GM23338 (cell line): ENCODE data around the gene UBASH3B. TPM values are rescaled to one million over a fixed set of nuclear protein-coding genes. Genes with fewer than 3 reads are reported as not detected.

Source experiments
- ATAC-seq: fragments of 200-7000 bp; cut with Tn5 transposase; 3 replicates; pipeline ENCODE4 v1.9.1; 2020
- DNase-seq: peaks from one replicate; pipeline ENCODE4 v3.0.0-alpha.2; 2015; ENCODE audit warnings: low spot score
- H2AFZ ChIP-seq: fragments of 200-600 bp; sonication (generic); 2 replicates; pipeline ENCODE4 v1.8.0; 2016; ENCODE audit warnings: antibody characterized with exemption, mild to moderate bottlenecking, moderate library complexity
- H3F3A ChIP-seq: fragments of 200-600 bp; sonication (generic); replicated peaks from 2 replicates; pipeline ENCODE4 v1.8.0; 2017; ENCODE audit warnings: antibody characterized with exemption, mixed run types, low read depth
- H3K27ac ChIP-seq: fragments of 200-600 bp; sonication (generic); 2 replicates; pipeline ENCODE4 v1.6.1; 2016; ENCODE audit warnings: low read depth
- H3K27me3 ChIP-seq: fragments of 200-600 bp; sonication (generic); 2 replicates; pipeline ENCODE4 v1.8.0; 2016; ENCODE audit warnings: mild to moderate bottlenecking, mixed run types, moderate library complexity; ENCODE audit not compliant: insufficient read depth
- H3K36me3 ChIP-seq: fragments of 200-600 bp; sonication (generic); 2 replicates; pipeline ENCODE4 v1.8.0; 2016; ENCODE audit warnings: mild to moderate bottlenecking; ENCODE audit not compliant: insufficient read depth
- H3K4me1 ChIP-seq: fragments of 200-600 bp; sonication (generic); 2 replicates; pipeline ENCODE4 v1.8.0; 2016; ENCODE audit warnings: mild to moderate bottlenecking, moderate library complexity; ENCODE audit not compliant: insufficient read depth
- H3K4me2 ChIP-seq: fragments of 200-600 bp; sonication (generic); 2 replicates; pipeline ENCODE4 v1.7.1; 2017; ENCODE audit warnings: mixed run types
- H3K4me3 ChIP-seq: fragments of 200-600 bp; sonication (generic); 2 replicates; pipeline ENCODE4 v1.6.1; 2016; ENCODE audit warnings: mixed run types
- H3K79me2 ChIP-seq: fragments of 200-600 bp; sonication (generic); replicated peaks from 2 replicates; pipeline ENCODE4 v1.8.0; 2017; ENCODE audit warnings: mild to moderate bottlenecking; ENCODE audit not compliant: insufficient read depth
- H3K9me2 ChIP-seq: fragments of 200-600 bp; sonication (generic); 2 replicates; pipeline ENCODE4 v1.8.0; 2017; ENCODE audit not compliant: insufficient read depth
- H4K20me1 ChIP-seq: fragments of 200-600 bp; sonication (generic); replicated peaks from 2 replicates; pipeline ENCODE4 v1.8.0; 2017; ENCODE audit warnings: mild to moderate bottlenecking; ENCODE audit not compliant: insufficient read depth
- H3K27ac Mint-ChIP-seq: 2 replicates; pipeline ENCODE4 v1.8.0; 2020; ENCODE audit warnings: inconsistent platforms, mild to moderate bottlenecking, moderate library complexity, mixed read lengths
- H3K27me3 Mint-ChIP-seq: 3 replicates; pipeline ENCODE4 v1.8.0; 2022; ENCODE audit warnings: low read depth, mild to moderate bottlenecking, moderate library complexity, mixed read lengths, inconsistent platforms; ENCODE audit not compliant: insufficient read depth, poor library complexity
- H3K36me3 Mint-ChIP-seq: 3 replicates; pipeline ENCODE4 v1.8.0; 2021; ENCODE audit warnings: low read depth, mild to moderate bottlenecking, inconsistent platforms, moderate library complexity, mixed read lengths
- H3K4me1 Mint-ChIP-seq: 3 replicates; pipeline ENCODE4 v1.8.0; 2020; ENCODE audit warnings: mild to moderate bottlenecking, inconsistent platforms, mixed read lengths
- H3K4me3 Mint-ChIP-seq: 3 replicates; pipeline ENCODE4 v1.8.0; 2021; ENCODE audit warnings: moderate library complexity, mild to moderate bottlenecking, inconsistent platforms, mixed read lengths
- H3K9me3 Mint-ChIP-seq: 3 replicates; pipeline ENCODE4 v1.8.0; 2020; ENCODE audit warnings: moderate library complexity, mild to moderate bottlenecking, inconsistent platforms, mixed read lengths
- CREB1 ChIP-seq: fragments of 250-450 bp; sonication (Bioruptor Pico); IDR thresholded peaks from 2 replicates; pipeline ENCODE4 v1.5.0; 2020; ENCODE audit warnings: low read depth, mild to moderate bottlenecking, moderate library complexity
- CTCF ChIP-seq, 2 experiments: fragments of 200-600 bp in 1 of 2; sonication (generic) in 1 of 2; conservative IDR thresholded peaks; 2 replicates each; pipeline versions ENCODE4 v1.5.1 to v1.6.1; 2016 to 2017; ENCODE audit warnings: antibody characterized with exemption in 2 of 2, low read depth in 2 of 2, mild to moderate bottlenecking in 2 of 2, moderate library complexity in 1 of 2
- ETS1 ChIP-seq: IDR thresholded peaks from 2 replicates; pipeline ENCODE4 v1.6.1; 2016; ENCODE audit warnings: antibody characterized with exemption
- EZH2 ChIP-seq: fragments of 200-600 bp; sonication (generic); IDR thresholded peaks from one replicate; pipeline ENCODE4 v1.8.0; 2017; ENCODE audit warnings: antibody characterized with exemption, mild to moderate bottlenecking, low read depth; ENCODE audit not compliant: unreplicated experiment
- EZH2phosphoT487 ChIP-seq: fragments of 200-600 bp; sonication (generic); IDR thresholded peaks from one replicate; pipeline ENCODE4 v1.8.1; 2018; ENCODE audit warnings: antibody characterized with exemption; ENCODE audit not compliant: unreplicated experiment
- JUNB ChIP-seq: IDR thresholded peaks from one replicate; pipeline ENCODE4 v1.6.1; 2016; ENCODE audit warnings: antibody characterized with exemption; ENCODE audit not compliant: unreplicated experiment
- NANOG ChIP-seq: IDR thresholded peaks from 2 replicates; pipeline ENCODE4 v1.6.1; 2016; ENCODE audit warnings: antibody characterized with exemption, borderline replicate concordance
- POLR2AphosphoS5 ChIP-seq: IDR thresholded peaks from 2 replicates; pipeline ENCODE4 v1.6.1; 2016; ENCODE audit warnings: antibody characterized with exemption, low read depth
- REST ChIP-seq: IDR thresholded peaks from one replicate; pipeline ENCODE4 v1.6.1; 2018; ENCODE audit warnings: antibody characterized with exemption; ENCODE audit not compliant: unreplicated experiment
- STAT1 ChIP-seq: IDR thresholded peaks from one replicate; pipeline ENCODE4 v1.6.1; 2016; ENCODE audit warnings: antibody characterized with exemption; ENCODE audit not compliant: unreplicated experiment
- ZNF114 ChIP-seq: fragments of 250-450 bp; sonication (Bioruptor Pico); IDR thresholded peaks from 2 replicates; pipeline ENCODE4 v1.5.0; 2020; ENCODE audit warnings: mild to moderate bottlenecking, moderate library complexity
- ZNF331 ChIP-seq: fragments of 250-450 bp; sonication (Bioruptor Pico); IDR thresholded peaks from 2 replicates; pipeline ENCODE4 v1.5.0; 2020; ENCODE audit warnings: low read depth, mild to moderate bottlenecking, moderate library complexity
- ZNF462 ChIP-seq: fragments of 250-450 bp; sonication (Bioruptor Pico); IDR thresholded peaks from 2 replicates; pipeline ENCODE4 v1.5.0; 2020; ENCODE audit warnings: mild to moderate bottlenecking, moderate library complexity
- polyA plus RNA-seq: library from polyadenylated mRNA; unstranded; fragments of >200 nt; fragmentation: Nextera tagmentation; extraction: Ambion mirVana; gene quantifications from 2 replicates; pipeline ENCODE4 v1.2.1, GENCODE V29; 2016
- total RNA-seq: library from RNA; depleted of rRNA; stranded (reverse); fragments of >200 nt; shearing (Covaris generic); gene quantifications from 2 replicates; pipeline ENCODE4 v1.2.3, GENCODE V29; 2014

Gene UBASH3B
- total and polyA plus RNA-seq, 2 experiments from 2014 or later: 2.1 to 12.0 TPM

- H3K79me2 ChIP-seq: no peaks in the 10 kb centered on the region
- H3K4me1 Mint-ChIP-seq: peaks cover 5% of the 10 kb centered on the region
- peaks cover 6% of the 10 kb centered on the region for H3K27me3 Mint-ChIP-seq
These were observed 118.3 kb downstream of the UBASH3B start for GRCh38 chr11:122773781-122774266.

More at GRCh38 chr11:122773781-122774266, 118.3 kb downstream of the UBASH3B start:
- Histone ChIP-seq H3K27ac (no peak overlapping the region), H3K27me3 (no peaks in the 10 kb centered on the region), H3K4me1 (peaks cover 6% of the 10 kb centered on the region; the same call in 1 of the 2 replicates), H3K9me2 (no peaks in the 10 kb centered on the region), H4K20me1 (no peaks in the 10 kb centered on the region; the same call in 1 of the 2 replicates), H3K36me3 (no peaks in the 10 kb centered on the region; the same call in 1 of the 2 replicates), H3K4me2 (no peak overlapping the region), H2AFZ (no peak overlapping the region), H3K4me3 (no peak overlapping the region), H3F3A (no peaks in the 10 kb centered on the region)
- H3K4me3 Mint-ChIP-seq: no peak overlapping the region
- DNase-seq: no peak
- no peak overlapping the region for H3K27ac Mint-ChIP-seq
- no peaks in the 10 kb centered on the region for H3K9me3 Mint-ChIP-seq
- TF ChIP-seq CTCF (conservative IDR thresholded peaks at IDR 0.05; ENCODE audit: low read depth in 2 of 2): no peak
- TF ChIP-seq REST: no peak
- no peak for TF ChIP-seq POLR2AphosphoS5
- no peak for TF ChIP-seq EZH2
- TF ChIP-seq ETS1: no peak
- no peak for TF ChIP-seq STAT1
- TF ChIP-seq ZNF331: no peak
- TF ChIP-seq ZNF462 (CRISPR knock-in tag): no peak
- no peak for TF ChIP-seq NANOG
- TF ChIP-seq EZH2phosphoT487: no peak
- TF ChIP-seq ZNF114 (CRISPR knock-in tag): no peak
- TF ChIP-seq CREB1 (CRISPR knock-in tag): no peak
- no peak for TF ChIP-seq JUNB
- no peaks in the 10 kb centered on the region for H3K36me3 Mint-ChIP-seq
- ATAC-seq: no peak
